DND-41 (cell line): ENCODE results near the gene SYT9.

Experiments
- ATAC-seq: fragments of 200-7000 bp; cut with Tn5 transposase; 3 replicates; pipeline ENCODE4 v1.9.1; 2021; ENCODE audit warnings: low read depth; ENCODE audit not compliant: insufficient read depth
- DNase-seq: peaks from one replicate; pipeline ENCODE4 v3.0.0-alpha.2; 2020
- H2AFZ ChIP-seq: 2 replicates; pipeline ENCODE4 v1.6.0; 2012; ENCODE audit warnings: low read depth, low read length
- H3K27ac ChIP-seq: 2 replicates; pipeline ENCODE4 v1.5.1; 2012; ENCODE audit warnings: low read length, inconsistent platforms
- H3K27me3 ChIP-seq: fragments of 200-600 bp; sonication (generic); 2 replicates; pipeline ENCODE4 v1.6.0; 2012; ENCODE audit warnings: low read length, mild to moderate bottlenecking, inconsistent platforms; ENCODE audit not compliant: insufficient read depth, poor library complexity
- H3K36me3 ChIP-seq: 2 replicates; pipeline ENCODE4 v1.5.1; 2012; ENCODE audit warnings: low read length, inconsistent platforms; ENCODE audit not compliant: insufficient read depth
- H3K4me1 ChIP-seq: 2 replicates; pipeline ENCODE4 v1.5.1; 2012; ENCODE audit warnings: mild to moderate bottlenecking, low read length; ENCODE audit not compliant: insufficient read depth
- H3K4me2 ChIP-seq: 2 replicates; pipeline ENCODE4 v1.6.0; 2012; ENCODE audit warnings: mild to moderate bottlenecking, moderate library complexity, low read length, inconsistent platforms; ENCODE audit not compliant: insufficient read depth
- H3K4me3 ChIP-seq, 2 experiments: fragments of 200-600 bp in 1 of 2; shearing (Covaris generic) in 1 of 2; 2 replicates each; pipeline ENCODE4 v1.5.1; 2012 to 2016; ENCODE audit warnings: inconsistent platforms in 2 of 2, low read length in 2 of 2, mild to moderate bottlenecking in 2 of 2, low read depth in 1 of 2, moderate library complexity in 1 of 2
- H3K79me2 ChIP-seq: 2 replicates; pipeline ENCODE4 v1.6.0; 2012; ENCODE audit warnings: low read length, inconsistent platforms; ENCODE audit not compliant: insufficient read depth
- H3K9ac ChIP-seq: 2 replicates; pipeline ENCODE4 v1.6.0; 2012; ENCODE audit warnings: low read depth, mild to moderate bottlenecking, inconsistent platforms, low read length, moderate library complexity
- H3K9me3 ChIP-seq: 2 replicates; pipeline ENCODE4 v1.5.1; 2012; ENCODE audit warnings: low read length, moderate library complexity, mild to moderate bottlenecking, inconsistent platforms; ENCODE audit not compliant: insufficient read depth, severe bottlenecking
- H4K20me1 ChIP-seq: 2 replicates; pipeline ENCODE4 v1.6.0; 2012; ENCODE audit warnings: low read length; ENCODE audit not compliant: insufficient read depth
- CTCF ChIP-seq: IDR thresholded peaks from 2 replicates; pipeline ENCODE4 v1.5.1; 2012; ENCODE audit warnings: borderline replicate concordance, low read length, moderate library complexity, mild to moderate bottlenecking; ENCODE audit not compliant: poor library complexity, severe bottlenecking; ENCODE audit errors: extremely low read depth
- EZH2 ChIP-seq: IDR thresholded peaks from 3 replicates; pipeline ENCODE4 v1.6.1; 2012; ENCODE audit warnings: borderline replicate concordance, low read depth, mild to moderate bottlenecking, moderate library complexity, low read length, inconsistent platforms; ENCODE audit not compliant: severe bottlenecking

The SYT9 gene

GRCh38 chr11:7254731-7255291, 3.1 kb downstream of the SYT9 start:
- DNase-seq (no peak), ATAC-seq (no peak)
- H3K4me3 ChIP-seq: no peak overlapping the region
- H3K9ac ChIP-seq: no peak overlapping the region
- H3K4me2 ChIP-seq: no peak overlapping the region
- no peaks in the 10 kb centered on the region for H3K79me2 ChIP-seq
- H3K36me3 ChIP-seq: no peaks in the 10 kb centered on the region
- TF ChIP-seq CTCF (no peak), EZH2 (no peak)
- H3K27me3 ChIP-seq: peaks cover 3% of the 10 kb centered on the region
- no peaks in the 10 kb centered on the region for H3K9me3 ChIP-seq
- no peak overlapping the region for H2AFZ ChIP-seq
- H3K27ac ChIP-seq: no peak overlapping the region
- no peaks in the 10 kb centered on the region for H4K20me1 ChIP-seq
- no peaks in the 10 kb centered on the region for H3K4me1 ChIP-seq

- ATAC-seq (no peak), DNase-seq (no peak)
- Histone ChIP-seq H3K4me1 (no peaks in the 10 kb centered on the region), H3K9me3 (no peaks in the 10 kb centered on the region), H2AFZ (no peak overlapping the region), H3K27me3 (peaks cover 3% of the 10 kb centered on the region), H3K79me2 (no peaks in the 10 kb centered on the region), H4K20me1 (no peaks in the 10 kb centered on the region), H3K4me3 (no peak overlapping the region), H3K9ac (no peak overlapping the region), H3K4me2 (no peak overlapping the region), H3K27ac (no peak overlapping the region), H3K36me3 (no peaks in the 10 kb centered on the region)
- TF ChIP-seq CTCF (no peak), EZH2 (no peak)
Observed at GRCh38 chr11:7256943-7257342, 5.2 kb downstream of the SYT9 start.

- H3K4me3 ChIP-seq: no peak overlapping the region
- no peak overlapping the region for H3K9ac ChIP-seq
- H3K4me1 ChIP-seq: no peaks in the 10 kb centered on the region
- H3K36me3 ChIP-seq: no peaks in the 10 kb centered on the region
- H3K27ac ChIP-seq: no peak overlapping the region
- peaks cover 3% of the 10 kb centered on the region for H3K27me3 ChIP-seq
- H2AFZ ChIP-seq: no peak overlapping the region
- H4K20me1 ChIP-seq: no peaks in the 10 kb centered on the region
- DNase-seq: no peak
- no peaks in the 10 kb centered on the region for H3K9me3 ChIP-seq
- ATAC-seq: no peak
- H3K4me2 ChIP-seq: no peak overlapping the region
- no peaks in the 10 kb centered on the region for H3K79me2 ChIP-seq
- no peak for TF ChIP-seq EZH2
- TF ChIP-seq CTCF: no peak
Observed at GRCh38 chr11:7257724-7258123, 6.0 kb downstream of the SYT9 start.

GRCh38 chr11:7261578-7261977, 9.9 kb downstream of the SYT9 start:
- no peaks in the 10 kb centered on the region for H3K36me3 ChIP-seq
- DNase-seq (no peak), ATAC-seq (no peak)
- H3K79me2 ChIP-seq: no peaks in the 10 kb centered on the region
- no peak overlapping the region for H3K4me2 ChIP-seq
- H3K9ac ChIP-seq: no peak overlapping the region
- no peaks in the 10 kb centered on the region for H4K20me1 ChIP-seq
- H3K4me1 ChIP-seq: no peaks in the 10 kb centered on the region
- no peak overlapping the region for H3K4me3 ChIP-seq
- no peak overlapping the region for H2AFZ ChIP-seq
- H3K9me3 ChIP-seq: no peaks in the 10 kb centered on the region
- H3K27me3 ChIP-seq: peaks cover 3% of the 10 kb centered on the region
- TF ChIP-seq CTCF (no peak), EZH2 (no peak)
- H3K27ac ChIP-seq: no peak overlapping the region
